Smooth muscle cell (in vitro differentiated cells): ENCODE results near the gene HYI. TPM values are rescaled to one million over a fixed set of nuclear protein-coding genes. Genes with fewer than 3 reads are reported as not detected.

Experiments
- DNase-seq: peaks from one replicate; lab custom pipeline; 2025; ENCODE audit not compliant: unreplicated experiment; lab: John Stamatoyannopoulos, UW
- H2AFZ ChIP-seq: fragments of 200-600 bp; sonication (generic); 2 replicates; pipeline ENCODE4 v1.6.0; 2016; ENCODE audit warnings: antibody characterized with exemption, low read depth, mild to moderate bottlenecking
- H3F3A ChIP-seq: fragments of 200-600 bp; sonication (generic); 2 replicates; pipeline ENCODE4 v1.6.0; 2017; ENCODE audit warnings: antibody characterized with exemption, low read depth
- H3K27ac ChIP-seq: fragments of 200-600 bp; sonication (generic); 2 replicates; pipeline ENCODE4 v1.5.1; 2016; ENCODE audit warnings: low read depth, mild to moderate bottlenecking
- H3K27me3 ChIP-seq: fragments of 200-600 bp; sonication (generic); 2 replicates; pipeline ENCODE4 v1.6.1; 2016; ENCODE audit warnings: low read depth, mild to moderate bottlenecking
- H3K36me3 ChIP-seq: fragments of 200-600 bp; sonication (generic); 2 replicates; pipeline ENCODE4 v1.5.1; 2016; ENCODE audit warnings: low read depth
- H3K4me1 ChIP-seq: fragments of 200-600 bp; sonication (generic); 2 replicates; pipeline ENCODE4 v1.5.1; 2016; ENCODE audit warnings: low read depth
- H3K4me2 ChIP-seq: fragments of 200-600 bp; sonication (generic); 2 replicates; pipeline ENCODE4 v1.6.0; 2016; ENCODE audit warnings: mild to moderate bottlenecking
- H3K4me3 ChIP-seq: fragments of 200-600 bp; sonication (generic); 2 replicates; pipeline ENCODE4 v1.5.1; 2016; ENCODE audit warnings: mild to moderate bottlenecking
- H3K79me2 ChIP-seq: fragments of 200-600 bp; sonication (generic); 2 replicates; pipeline ENCODE4 v1.6.0; 2016; ENCODE audit warnings: low read depth, mild to moderate bottlenecking
- H3K9ac ChIP-seq: fragments of 200-600 bp; sonication (generic); 2 replicates; pipeline ENCODE4 v1.6.0; 2016; ENCODE audit warnings: low read depth
- H3K9me3 ChIP-seq: fragments of 200-600 bp; sonication (generic); replicated peaks from 2 replicates; pipeline ENCODE4 v1.5.1; 2016; ENCODE audit warnings: low read depth
- H4K20me1 ChIP-seq: fragments of 200-600 bp; sonication (generic); 2 replicates; pipeline ENCODE4 v1.6.0; 2016; ENCODE audit warnings: low read depth
- CTCF ChIP-seq: fragments of 200-600 bp; sonication (generic); IDR thresholded peaks from 2 replicates; pipeline ENCODE4 v1.5.1; 2017; ENCODE audit warnings: borderline replicate concordance, mild to moderate bottlenecking, antibody characterized with exemption; ENCODE audit not compliant: insufficient read depth, poor library complexity, severe bottlenecking
- WGBS: methylation state at CpG from one replicate; pipeline ENCODE4 v1.1.7; 2016; ENCODE audit warnings: low lambda C conversion rate; 5-methylcytosine and 5-hydroxymethylcytosine counted together
- polyA plus RNA-seq: library from polyadenylated mRNA; unstranded; fragments of >200 nt; fragmentation: Nextera tagmentation; extraction: Ambion mirVana; gene quantifications from 2 replicates; pipeline ENCODE4 v1.2.1, GENCODE V29; 2016
- total RNA-seq: library from RNA; depleted of rRNA; stranded (reverse); fragments of >200 nt; gene quantifications from 2 replicates; pipeline ENCODE4 v1.2.3, GENCODE V29; 2014

The HYI gene
- total and polyA plus RNA-seq, 2 experiments from 2014 or later, result 19.5 to 19.8 TPM

DNA sequence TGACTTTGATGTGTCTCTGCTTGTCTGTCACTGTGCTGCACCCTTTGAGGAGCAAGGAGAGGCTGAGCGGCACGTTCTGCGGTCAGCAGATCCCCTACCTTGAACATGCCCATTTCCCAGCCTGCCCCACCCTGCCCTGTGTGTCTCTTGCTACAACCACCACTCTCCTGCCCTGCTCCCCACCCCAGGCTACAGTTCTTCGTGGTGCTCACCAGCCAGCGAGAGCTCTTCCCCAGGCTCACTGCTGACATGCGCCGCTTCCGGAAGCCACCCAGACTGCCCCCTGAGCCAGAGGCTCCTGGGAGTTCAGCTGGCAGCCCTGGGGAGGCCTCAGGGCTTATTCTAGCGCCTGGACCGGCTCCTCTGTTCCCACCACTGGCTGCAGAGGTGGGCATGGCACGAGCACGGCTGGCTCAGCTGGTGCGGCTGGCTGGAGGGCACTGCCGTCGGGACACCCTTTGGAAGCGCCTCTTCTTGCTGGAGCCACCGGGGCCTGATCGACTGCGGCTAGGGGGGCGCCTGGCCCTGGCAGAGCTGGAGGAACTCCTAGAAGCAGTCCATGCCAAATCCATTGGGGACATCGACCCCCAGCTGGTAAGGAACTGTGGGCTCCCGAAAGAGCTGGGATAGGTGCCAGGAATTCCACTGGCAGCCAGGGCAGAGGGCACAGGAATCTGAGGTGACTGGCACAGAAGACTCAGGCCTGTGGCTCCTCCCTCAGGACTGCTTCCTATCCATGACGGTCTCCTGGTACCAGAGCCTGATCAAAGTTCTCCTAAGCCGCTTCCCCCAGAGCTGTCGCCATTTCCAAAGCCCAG lies 5.6 kb downstream of the HYI start:
- Histone ChIP-seq H3K4me1 (no peaks in the 10 kb centered on the region), H3K36me3 (no peaks in the 10 kb centered on the region), H3K9ac (no peak overlapping the region), H3K27me3 (no peaks in the 10 kb centered on the region), H3K27ac (no peak overlapping the region), H3K4me3 (no peak overlapping the region), H4K20me1 (no peaks in the 10 kb centered on the region), H2AFZ (no peak overlapping the region), H3K4me2 (no peak overlapping the region), H3K79me2 (no peaks in the 10 kb centered on the region), H3K9me3 (no peaks in the 10 kb centered on the region), H3F3A (no peaks in the 10 kb centered on the region)
- no peak for TF ChIP-seq CTCF
- 96% methylated on average over 25 of the region's 25 CpGs for WGBS
- no peak for DNase-seq

DNA sequence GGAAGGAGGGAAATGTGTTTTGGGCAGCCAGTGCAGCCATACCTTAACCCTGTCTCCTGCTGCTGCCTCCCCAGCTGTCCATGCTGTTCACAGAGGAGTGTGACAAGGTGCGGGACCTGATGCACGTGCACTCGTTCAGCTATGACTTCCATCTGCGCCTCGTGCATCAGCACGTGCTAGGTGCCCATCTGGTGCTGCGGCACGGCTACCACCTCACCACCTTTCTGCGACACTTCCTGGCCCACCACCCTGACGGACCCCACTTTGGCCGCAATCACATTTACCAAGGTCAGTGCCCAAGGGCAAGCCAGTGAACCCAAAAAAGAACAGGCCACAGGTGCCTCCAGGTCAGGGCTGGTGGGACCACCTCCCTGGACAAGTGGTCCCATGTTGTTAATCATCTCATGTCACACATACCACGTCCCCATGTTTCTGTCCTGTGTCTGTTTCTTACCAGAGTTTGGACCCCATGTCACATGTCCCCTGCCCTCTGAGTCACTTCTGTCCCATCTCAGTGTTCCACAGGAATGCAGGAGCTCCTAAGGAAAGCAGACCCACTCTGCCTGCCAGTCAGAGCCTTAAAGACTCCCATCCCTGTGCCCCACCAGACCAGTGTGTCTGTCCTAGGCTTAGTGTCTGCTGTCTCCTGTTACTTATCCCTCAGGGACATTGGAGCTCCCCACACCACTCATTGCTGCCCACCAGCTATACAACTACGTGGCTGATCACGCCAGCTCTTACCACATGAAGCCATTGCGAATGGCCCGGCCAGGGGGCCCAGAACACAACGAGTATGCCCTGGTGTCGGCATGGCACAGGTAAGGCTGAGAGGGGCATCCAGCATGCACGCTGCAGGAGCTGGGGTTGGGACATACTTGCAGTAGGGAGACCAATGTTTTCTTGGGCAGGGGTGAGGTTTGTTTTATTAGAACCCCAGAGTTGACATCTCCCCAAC lies 6.6 kb downstream of the HYI start:
- Histone ChIP-seq H3K79me2 (no peaks in the 10 kb centered on the region), H3F3A (no peaks in the 10 kb centered on the region), H2AFZ (no peak overlapping the region), H3K36me3 (no peaks in the 10 kb centered on the region), H3K27ac (no peak overlapping the region), H4K20me1 (no peaks in the 10 kb centered on the region), H3K4me3 (no peak overlapping the region), H3K4me2 (no peak overlapping the region), H3K27me3 (no peaks in the 10 kb centered on the region), H3K9ac (no peak overlapping the region), H3K9me3 (no peaks in the 10 kb centered on the region), H3K4me1 (no peaks in the 10 kb centered on the region)
- TF ChIP-seq CTCF, result no peak
- 97% methylated on average over 19 of the region's 19 CpGs for WGBS
- no peak for DNase-seq

DNA sequence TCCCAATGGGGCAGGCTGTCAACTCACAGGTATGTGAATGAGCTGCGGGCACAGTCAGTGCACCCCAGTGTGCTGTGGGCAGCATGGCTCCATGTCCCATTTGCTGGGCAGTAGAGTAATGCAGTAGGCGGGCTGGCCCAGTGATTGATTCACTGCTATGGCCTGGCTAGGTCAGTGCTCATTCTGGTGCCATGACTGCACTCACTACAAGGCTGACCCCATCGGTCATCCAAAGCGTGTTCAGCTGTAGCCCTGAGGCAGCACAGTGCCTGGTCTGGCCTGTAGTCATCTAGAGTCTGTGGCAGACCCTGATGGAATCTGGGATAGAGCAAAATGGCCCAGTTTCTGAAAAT lies 7.4 kb downstream of the HYI start:
- TF ChIP-seq CTCF, result no peak
- H3K4me1 ChIP-seq, result no peaks in the 10 kb centered on the region
- no peaks in the 10 kb centered on the region for H3F3A ChIP-seq
- H3K4me2 ChIP-seq, result no peak overlapping the region
- H3K4me3 ChIP-seq, result no peak overlapping the region
- no peaks in the 10 kb centered on the region for H4K20me1 ChIP-seq
- no peak overlapping the region for H3K9ac ChIP-seq
- no peak for DNase-seq
- H3K79me2 ChIP-seq, result no peaks in the 10 kb centered on the region
- no peaks in the 10 kb centered on the region for H3K27me3 ChIP-seq
- no peaks in the 10 kb centered on the region for H3K9me3 ChIP-seq
- H3K27ac ChIP-seq, result no peak overlapping the region
- H3K36me3 ChIP-seq, result no peaks in the 10 kb centered on the region
- WGBS, result 93% methylated on average over 4 of the region's 4 CpGs
- no peak overlapping the region for H2AFZ ChIP-seq
